SU-DHL-6 (cell line): ENCODE measurements around the gene ZBTB45.

Experiments
- CTCF ChIP-seq: fragments of 200-600 bp; sonication (generic); IDR thresholded peaks from one replicate; pipeline ENCODE4 v1.5.1; 2017; ENCODE audit warnings: antibody characterized with exemption, mild to moderate bottlenecking, low read length, moderate library complexity; ENCODE audit not compliant: insufficient read depth, poor library complexity, severe bottlenecking
- EZH2phosphoT487 ChIP-seq: fragments of 200-600 bp; sonication (generic), shearing (Covaris generic); conservative IDR thresholded peaks from 2 replicates; pipeline ENCODE4 v1.6.1; 2018; ENCODE audit warnings: mild to moderate bottlenecking, antibody characterized with exemption, low read length, moderate library complexity, mixed read lengths

DNA sequence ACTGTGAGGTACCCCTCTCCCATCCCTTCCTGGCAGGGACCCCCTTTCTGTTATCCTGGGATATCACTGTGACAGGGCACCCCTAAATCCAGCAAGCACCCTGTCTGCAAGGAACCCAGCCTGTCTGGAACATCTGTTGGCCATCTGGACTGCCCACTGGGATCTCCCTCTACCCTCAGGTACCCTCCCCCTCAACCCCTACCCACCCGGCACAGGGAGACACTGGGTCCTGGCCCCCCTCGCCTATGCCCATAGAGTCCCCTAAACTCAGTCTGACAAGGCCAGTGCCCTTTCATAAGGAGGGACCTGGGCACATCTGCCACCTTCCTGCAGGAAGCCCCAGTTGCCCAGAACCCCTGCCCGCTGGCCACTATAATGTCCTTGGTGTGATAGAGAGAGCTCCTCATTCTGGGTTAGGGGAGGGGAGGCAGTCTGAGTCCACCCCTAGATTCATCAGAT is 5.0 kb downstream of the ZBTB45 start:
- TF ChIP-seq CTCF = no peak
- no peak for TF ChIP-seq EZH2phosphoT487
